Cardiac atrium fibroblast (primary cell): ENCODE measurements around the gene PRDX5. TPM values are rescaled to one million over a fixed set of nuclear protein-coding genes. Genes with fewer than 3 reads are reported as not detected.

Source experiments
- total RNA-seq: library from RNA; depleted of rRNA; stranded (reverse); fragments of >200 nt; gene quantifications from 2 replicates; pipeline ENCODE4 v1.2.3, GENCODE V29; 2015

PRDX5 gene
- total RNA-seq = 351 and 374 TPM in 2 replicates

GRCh38 chr11:64317961-64318765 lies at the start of gene PRDX5:
Gene PRDX5 (plus strand): TSS chr11:64318121. CDS start chr11:64318216, 95 bp downstream.

GRCh38 chr11:64284048-64284961 lies 33.6 kb upstream of the PRDX5 start, which contains the start of gene BAD:
Gene BAD (minus strand): TSS chr11:64284665. CDS start chr11:64284368, 297 bp downstream.

GRCh38 chr11:64284962-64285884 lies 32.7 kb upstream of the PRDX5 start, which contains the start of gene GPR137:
Gene GPR137 (plus strand): TSS chr11:64285848. CDS start chr11:64286525, 677 bp downstream.

GRCh38 chr11:64291262-64291751 lies 26.6 kb upstream of the PRDX5 start, which contains the start of gene KCNK4:
Gene KCNK4 (plus strand): TSS chr11:64291302. CDS start chr11:64293019, 1,717 bp downstream.

DNA sequence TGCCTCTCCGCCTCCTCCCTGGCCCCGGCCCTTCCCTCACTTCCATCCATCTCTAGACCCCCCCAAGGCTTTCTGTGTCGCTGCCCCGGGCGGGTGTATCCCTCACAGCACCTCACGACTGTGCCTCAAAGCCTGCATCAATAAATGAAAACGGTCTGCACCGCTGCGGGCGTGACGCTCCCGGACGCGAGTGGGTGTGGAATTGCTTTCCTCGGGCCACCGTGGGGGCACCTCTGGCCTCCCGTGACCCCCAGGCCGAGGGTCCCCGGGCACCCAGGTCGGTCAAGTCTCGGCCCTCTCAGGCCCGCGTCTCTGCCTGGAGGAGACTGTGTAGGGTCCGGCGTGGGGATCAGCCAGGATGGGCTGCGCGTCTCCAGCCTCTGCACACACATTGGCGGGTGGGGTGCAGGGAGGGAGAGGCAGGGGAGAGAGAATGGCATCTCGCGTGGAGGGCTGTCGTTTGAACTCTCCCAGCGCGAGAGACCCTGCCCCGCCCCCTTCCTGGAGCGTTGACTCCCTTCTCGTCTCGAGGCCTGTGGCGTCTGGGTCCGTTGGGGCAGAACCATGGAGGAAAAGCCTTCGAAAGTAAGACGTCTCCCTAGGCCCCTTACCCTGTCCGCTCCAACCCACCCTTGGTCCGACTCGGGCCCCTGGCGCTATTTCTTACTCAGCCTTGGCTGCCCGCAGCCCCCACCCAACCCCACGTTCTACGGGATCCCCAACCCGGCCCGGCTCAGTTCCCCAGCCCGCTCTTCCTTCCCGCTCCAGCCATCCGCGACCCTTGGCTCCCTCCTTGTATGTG lies 17.9 kb upstream of the PRDX5 start, which contains the start of gene CATSPERZ:
Gene CATSPERZ, plus strand, starts transcription at position 512 of the 802 bp plus-strand sequence. Its CDS starts 53 bp downstream, at position 565.

GRCh38 chr11:64305075-64305690 lies 12.7 kb upstream of the PRDX5 start, which contains the start of gene ESRRA:
Gene ESRRA (plus strand): TSS chr11:64305524. CDS start chr11:64307180, 1,656 bp downstream.

DNA sequence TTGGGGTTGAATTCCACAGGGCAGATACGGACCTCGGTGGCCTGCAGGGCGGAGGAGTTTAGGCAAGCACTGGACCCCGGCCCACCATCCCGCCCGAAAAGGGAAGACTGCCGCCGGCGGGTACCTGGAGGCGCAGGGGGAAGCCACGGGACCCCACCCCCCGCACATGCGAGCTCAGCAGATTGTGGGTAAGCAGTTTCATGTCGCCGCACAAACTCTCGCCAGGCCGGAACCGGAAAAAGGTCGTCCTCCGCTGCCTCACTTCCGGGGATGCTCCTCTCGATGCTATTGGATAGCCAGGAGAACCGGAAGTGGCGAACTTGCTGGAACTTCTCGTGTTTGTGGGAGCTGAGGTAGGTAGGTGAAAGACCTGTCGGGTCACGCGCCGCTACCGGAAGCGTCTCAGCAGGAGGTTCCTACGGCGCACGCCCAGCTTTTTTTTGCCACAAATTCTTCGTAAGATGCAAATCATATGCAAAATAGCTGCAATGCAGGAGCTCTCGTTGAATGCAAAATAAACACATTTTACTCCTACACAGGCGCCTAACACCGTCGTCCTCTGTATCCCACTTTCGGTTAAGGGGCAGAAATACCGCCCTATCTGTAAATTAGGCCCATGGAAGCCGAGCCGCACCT lies 478 bp upstream of the PRDX5 start, which contains the start of gene TRMT112:
Gene TRMT112, minus strand, starts transcription at position 235 of the 636 bp plus-strand sequence. Its CDS starts 33 bp downstream, at position 202.

GRCh38 chr11:64339754-64340408 lies 22.0 kb downstream of the PRDX5 start, which contains the start of gene CCDC88B:
Gene CCDC88B (plus strand): TSS chr11:64340204. CDS start chr11:64340267, 63 bp downstream.

DNA sequence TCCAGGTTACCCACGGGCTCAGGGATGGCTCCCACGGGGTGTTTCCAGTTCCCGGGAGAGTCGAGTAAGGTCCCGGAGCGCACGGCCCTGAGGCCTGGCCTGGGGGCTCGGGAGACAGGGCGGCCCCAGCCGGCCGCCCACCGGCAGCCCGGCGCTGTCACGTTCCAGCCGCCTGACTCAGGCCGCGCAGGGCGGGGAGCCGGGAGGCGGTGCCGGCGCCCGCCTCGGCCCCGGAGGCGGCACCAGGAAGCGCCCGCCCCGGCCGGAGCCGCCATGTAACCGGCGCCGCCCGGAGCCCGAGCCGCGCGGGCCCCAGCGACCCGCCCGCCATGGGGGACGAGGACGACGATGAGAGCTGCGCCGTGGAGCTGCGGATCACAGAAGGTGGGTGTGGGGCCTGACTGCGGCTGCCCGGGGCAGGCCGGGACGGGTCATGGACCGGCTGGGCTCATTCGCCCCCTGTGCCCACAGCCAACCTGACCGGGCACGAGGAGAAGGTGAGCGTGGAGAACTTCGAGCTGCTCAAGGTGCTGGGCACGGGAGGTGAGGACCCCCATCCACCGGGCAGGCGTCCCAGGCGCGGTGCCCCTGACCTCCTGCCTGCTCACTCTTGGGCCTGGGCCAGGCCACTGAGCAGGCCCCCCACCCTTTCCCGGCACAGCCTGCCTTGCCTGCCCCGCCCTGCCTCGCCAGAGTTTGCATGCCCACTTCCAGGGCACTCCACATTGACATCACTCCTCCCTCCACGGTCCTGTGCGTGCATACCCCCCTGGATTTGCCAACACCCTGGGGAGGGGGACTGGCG lies 41.2 kb downstream of the PRDX5 start, which contains the start of gene RPS6KA4:
Gene RPS6KA4, plus strand, starts transcription at position 256 of the 805 bp plus-strand sequence. Its CDS starts 74 bp downstream, at position 330.

Other genes with a start within 250 kb of the PRDX5 start
- gene MACROD1, start 152.0 kb upstream of the PRDX5 start, total RNA-seq = 13.1 and 16.1 TPM in 2 replicates
- 116 and 128 TPM in 2 replicates for gene STIP1, start 131.9 kb upstream of the PRDX5 start, total RNA-seq
- gene FERMT3, start 111.4 kb upstream of the PRDX5 start, total RNA-seq = 9.2 and 13.1 TPM in 2 replicates
- 87.0 and 88.8 TPM in 2 replicates for gene TRPT1, start 91.9 kb upstream of the PRDX5 start, total RNA-seq
- gene NUDT22, start 91.8 kb upstream of the PRDX5 start, total RNA-seq = 54.9 and 70.6 TPM in 2 replicates
- 8.3 and 30.5 TPM in 2 replicates for gene DNAJC4, start 87.6 kb upstream of the PRDX5 start, total RNA-seq
- 31.3 and 47.3 TPM in 2 replicates for gene VEGFB, start 83.5 kb upstream of the PRDX5 start, total RNA-seq
- gene FKBP2, start 77.0 kb upstream of the PRDX5 start, total RNA-seq = 71.8 and 82.0 TPM in 2 replicates
- gene PPP1R14B, start 71.2 kb upstream of the PRDX5 start, total RNA-seq = 200 and 229 TPM in 2 replicates
- 37.4 and 38.3 TPM in 2 replicates for gene PLCB3, start 66.6 kb upstream of the PRDX5 start, total RNA-seq
- 81.2 and 101 TPM in 2 replicates for gene BAD, start 33.5 kb upstream of the PRDX5 start, total RNA-seq
- 31.2 and 50.1 TPM in 2 replicates for gene GPR137, start 32.3 kb upstream of the PRDX5 start, total RNA-seq
- not detected in 2 replicates for gene KCNK4, start 26.8 kb upstream of the PRDX5 start, total RNA-seq
- gene CATSPERZ, start 17.8 kb upstream of the PRDX5 start, total RNA-seq = not detected in 2 replicates
- 39.2 and 43.6 TPM in 2 replicates for gene ESRRA, start 12.6 kb upstream of the PRDX5 start, total RNA-seq
- gene TRMT112, start 562 bp upstream of the PRDX5 start, total RNA-seq = 186 and 201 TPM in 2 replicates
- gene CCDC88B, start 22.1 kb downstream of the PRDX5 start, total RNA-seq = 2.4 TPM in 1 of 2 replicates, not detected in the other
- gene RPS6KA4, start 41.0 kb downstream of the PRDX5 start, total RNA-seq = 42.6 and 61.0 TPM in 2 replicates
- gene SLC22A11, start 237.8 kb downstream of the PRDX5 start, total RNA-seq = not detected in 2 replicates